Kidney (tissue), 14 donors: Measurements from ENCODE around the gene GDF10. TPM values are rescaled to one million over a fixed set of nuclear protein-coding genes. Genes with fewer than 3 reads are reported as not detected.

ENCODE experiments used
- DNase-seq, 5 donors: peaks; one replicate each; pipeline ENCODE4 v3.0.0-alpha.2; 2013 to 2020
- FAIRE-seq: peaks from 2 replicates; lab custom pipeline; 2012; peaks lifted over from hg19 to GRCh38; lab: Jason Lieb, UNC
- H3K27ac ChIP-seq, 2 donors: one replicate each; pipeline ENCODE4 v1.7.0; 2013; ENCODE audit warnings: low read depth in 2 of 2, low read length in 2 of 2, inconsistent platforms in 1 of 2
- H3K27me3 ChIP-seq: one replicate; pipeline ENCODE4 v1.7.1; 2013; ENCODE audit warnings: low read length, inconsistent platforms; ENCODE audit not compliant: control insufficient read depth, insufficient read depth
- H3K36me3 ChIP-seq, 3 donors: one replicate each; pipeline versions ENCODE4 v1.7.0 to v1.7.1; 2013; ENCODE audit warnings: low read length in 3 of 3, control low read depth in 1 of 3, inconsistent platforms in 1 of 3; ENCODE audit not compliant: insufficient read depth in 3 of 3, control insufficient read depth in 2 of 3
- H3K4me1 ChIP-seq, 3 donors: one replicate each; pipeline versions ENCODE4 v1.7.0 to v1.7.1; 2013; ENCODE audit warnings: low read length in 3 of 3, inconsistent platforms in 1 of 3, low read depth in 1 of 3; ENCODE audit not compliant: control insufficient read depth in 2 of 3, insufficient read depth in 2 of 3
- H3K4me3 ChIP-seq, 3 donors: one replicate each; pipeline versions ENCODE4 v1.7.0 to v1.8.1; 2013; ENCODE audit warnings: low read length in 3 of 3, control low read depth in 1 of 3, inconsistent platforms in 1 of 3
- H3K9ac ChIP-seq, 3 donors: one replicate each; pipeline versions ENCODE4 v1.7.0 to v1.7.1; 2013; ENCODE audit warnings: low read length in 3 of 3, control low read depth in 1 of 3, inconsistent platforms in 1 of 3
- H3K9me3 ChIP-seq, 3 donors: one replicate each; pipeline versions ENCODE4 v1.7.0 to v1.7.1; 2013; ENCODE audit warnings: low read length in 3 of 3, control low read depth in 1 of 3, inconsistent platforms in 1 of 3; ENCODE audit not compliant: control insufficient read depth in 2 of 3, insufficient read depth in 1 of 3
- intact Hi-C: fragments of 100-400 bp; cut with DNase I; formaldehyde crosslinking; loops from one replicate; pipeline ENCODE4 v1.11.1; 2022
- polyA plus RNA-seq: library from polyadenylated mRNA; stranded (reverse); fragments of 350-450 nt; fragmentation: Illumina TruSeq; extraction: RNeasy Lipid Tissue Mini Kit (QIAGEN cat#74804); gene quantifications from one replicate; pipeline ENCODE4 v1.2.3, GENCODE V29; 2014; ENCODE audit warnings: low read depth, low replicate concordance; ENCODE audit not compliant: insufficient read depth
- total RNA-seq: library from RNA; stranded (reverse); fragmentation: NEBNext Ultra II Directional; extraction: Animal tissue kit (Norgen Biotek cat#: 25700); gene quantifications from one replicate; pipeline ENCODE4 v1.2.1, GENCODE V29; 2021
- TF ChIP-seq, protein P1 (sequence below): IDR thresholded peaks from 3 replicates; pipeline ENCODE4 v1.5.1; 2012; ENCODE audit warnings: mild to moderate bottlenecking, moderate library complexity, borderline replicate concordance; ENCODE audit not compliant: insufficient read depth; ENCODE audit errors: extremely low read depth
- donor health status: control.
- donor health status: control.
- donor health status: control.
- donor health status: control.
- donor health status: control.
- donor health status: DM: yes; HTN: yes; CAD: no.
- donor health status: Normal renal cell carcinoma (clear cell type).

The GDF10 gene
- total and polyA plus RNA-seq, 2 donors from 2014 or later: 1.1 TPM; not detected in 1

DNA sequence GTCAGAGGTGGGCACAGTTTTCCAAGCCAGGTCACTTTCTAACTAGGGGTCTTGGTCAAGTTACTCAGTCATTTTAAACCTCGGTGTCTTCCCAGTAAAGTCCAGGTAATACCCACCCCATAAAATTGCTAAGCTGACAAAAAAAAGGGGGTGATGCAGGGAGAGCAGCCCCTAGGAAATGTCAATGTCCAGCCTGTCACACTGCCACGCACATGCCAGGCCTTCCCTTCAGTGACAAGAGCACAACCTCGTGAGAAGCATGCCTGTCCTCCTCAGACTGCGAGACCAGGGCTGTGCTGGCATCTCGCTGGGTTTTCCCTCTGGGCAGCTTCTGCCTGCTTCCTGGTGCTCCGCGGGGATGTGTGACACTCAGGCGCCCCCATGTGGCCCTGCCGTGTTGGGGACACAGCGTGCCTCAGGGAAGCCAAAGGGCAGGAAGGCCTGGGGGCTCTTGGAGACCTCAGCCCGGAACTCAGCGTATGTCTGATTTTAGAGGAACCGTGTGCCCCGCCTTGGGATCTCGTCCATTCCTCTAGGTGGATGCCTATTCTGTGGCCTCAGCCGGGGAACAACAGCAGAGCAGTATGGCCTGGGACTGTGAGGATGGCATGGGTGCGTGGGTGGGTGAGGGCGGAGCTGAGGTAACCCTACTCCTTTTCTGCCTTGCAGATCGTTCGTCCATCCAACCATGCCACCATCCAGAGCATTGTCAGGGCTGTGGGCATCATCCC, 12.1 kb downstream of the GDF10 start:
- H3K27ac ChIP-seq: no peak overlapping the region
- no peak overlapping the region for H3K4me3 ChIP-seq
- no peaks in the 10 kb centered on the region for H3K36me3 ChIP-seq
- H3K4me1 ChIP-seq: no peaks in the 10 kb centered on the region
- H3K27me3 ChIP-seq: no peaks in the 10 kb centered on the region
- DNase-seq (peak; percentile 82 to 91 (median 86)), FAIRE-seq (no peak)
- TF ChIP-seq, protein P1, sequence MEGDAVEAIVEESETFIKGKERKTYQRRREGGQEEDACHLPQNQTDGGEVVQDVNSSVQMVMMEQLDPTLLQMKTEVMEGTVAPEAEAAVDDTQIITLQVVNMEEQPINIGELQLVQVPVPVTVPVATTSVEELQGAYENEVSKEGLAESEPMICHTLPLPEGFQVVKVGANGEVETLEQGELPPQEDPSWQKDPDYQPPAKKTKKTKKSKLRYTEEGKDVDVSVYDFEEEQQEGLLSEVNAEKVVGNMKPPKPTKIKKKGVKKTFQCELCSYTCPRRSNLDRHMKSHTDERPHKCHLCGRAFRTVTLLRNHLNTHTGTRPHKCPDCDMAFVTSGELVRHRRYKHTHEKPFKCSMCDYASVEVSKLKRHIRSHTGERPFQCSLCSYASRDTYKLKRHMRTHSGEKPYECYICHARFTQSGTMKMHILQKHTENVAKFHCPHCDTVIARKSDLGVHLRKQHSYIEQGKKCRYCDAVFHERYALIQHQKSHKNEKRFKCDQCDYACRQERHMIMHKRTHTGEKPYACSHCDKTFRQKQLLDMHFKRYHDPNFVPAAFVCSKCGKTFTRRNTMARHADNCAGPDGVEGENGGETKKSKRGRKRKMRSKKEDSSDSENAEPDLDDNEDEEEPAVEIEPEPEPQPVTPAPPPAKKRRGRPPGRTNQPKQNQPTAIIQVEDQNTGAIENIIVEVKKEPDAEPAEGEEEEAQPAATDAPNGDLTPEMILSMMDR: peak; percentile 90
- H3K9me3 ChIP-seq: no peaks in the 10 kb centered on the region
- intact Hi-C loops: loop anchor here (10.0 kb wide), 1 partner anchor 287 kb away; no protein-coding TSS in a partner anchor
- H3K9ac ChIP-seq: no peak overlapping the region

DNA sequence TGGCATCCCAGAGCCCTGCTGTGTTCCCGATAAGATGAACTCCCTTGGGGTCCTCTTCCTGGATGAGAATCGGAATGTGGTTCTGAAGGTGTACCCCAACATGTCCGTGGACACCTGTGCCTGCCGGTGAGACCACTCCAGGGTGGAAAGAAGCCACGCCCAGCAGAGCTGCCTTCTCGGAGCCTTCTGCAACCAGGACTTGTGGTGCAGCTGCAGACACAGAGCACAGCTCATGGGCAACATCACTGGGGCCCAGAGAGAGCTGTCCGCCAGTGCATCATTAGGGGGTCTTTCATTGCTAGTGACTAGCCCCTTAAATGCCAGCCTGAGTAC, 12.6 kb downstream of the GDF10 start:
- Histone ChIP-seq H3K9me3 (no peaks in the 10 kb centered on the region), H3K36me3 (no peaks in the 10 kb centered on the region), H3K4me1 (no peaks in the 10 kb centered on the region), H3K27me3 (no peaks in the 10 kb centered on the region), H3K9ac (no peak overlapping the region), H3K4me3 (no peak overlapping the region), H3K27ac (no peak overlapping the region)
- intact Hi-C loops: loop anchor here (10.0 kb wide), 1 partner anchor 288 kb away; no protein-coding TSS in a partner anchor
- FAIRE-seq: no peak
- TF ChIP-seq, protein P1: no peak
- DNase-seq: no peak

DNA sequence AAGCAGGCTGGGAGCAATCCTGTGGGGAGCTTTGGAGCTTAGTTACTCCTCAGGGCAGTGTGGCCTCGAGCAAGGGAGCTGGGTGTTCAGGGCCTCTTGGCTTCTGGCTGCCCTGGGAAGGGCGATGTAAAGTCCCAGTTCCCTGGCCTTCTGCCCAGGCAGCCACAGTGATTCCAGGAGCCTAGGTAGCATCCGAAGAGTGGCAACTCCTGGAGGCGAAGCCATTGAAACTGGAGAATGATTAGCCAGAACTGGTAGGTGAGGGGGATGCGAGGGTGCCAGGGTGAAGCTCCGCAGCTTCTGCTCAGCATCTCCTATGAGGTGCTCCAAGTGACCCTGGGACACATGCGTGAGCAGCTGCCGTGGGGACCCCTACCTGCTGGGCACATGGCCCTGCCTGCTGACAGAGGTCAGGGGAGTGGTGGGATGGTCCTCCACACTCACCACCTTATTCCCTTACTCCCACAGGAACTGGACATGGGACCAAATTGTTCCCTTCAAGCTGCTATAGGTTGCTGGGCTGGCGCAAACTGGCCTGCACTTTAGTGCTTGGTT, 14.5 kb downstream of the GDF10 start:
- Histone ChIP-seq H3K36me3 (no peaks in the 10 kb centered on the region), H3K27me3 (no peaks in the 10 kb centered on the region), H3K9me3 (no peaks in the 10 kb centered on the region), H3K27ac (no peak overlapping the region), H3K4me3 (no peak overlapping the region), H3K4me1 (no peaks in the 10 kb centered on the region), H3K9ac (no peak overlapping the region)
- FAIRE-seq (no peak), DNase-seq (no peak)
- TF ChIP-seq, protein P1: no peak
- intact Hi-C loops: loop anchor here (10.0 kb wide), 1 partner anchor 290 kb away; no protein-coding TSS in a partner anchor
